SK-N-SH treated with all-trans-retinoic acid at 6 μM for 48 hours (cell line): Measurements from ENCODE around the gene ITIH6.
"Not testable (repeated sequence)": the region's sequence is repeated elsewhere in the genome, so short reads cannot be mapped to it uniquely, and the experiment has no call there.

Experiments
- ATAC-seq: fragments of 200-7000 bp; cut with Tn5 transposase; 3 replicates; pipeline ENCODE4 v1.9.1; 2020; ENCODE audit warnings: mild to moderate bottlenecking, moderate library complexity
- ARNTL ChIP-seq: fragments of 450-650 bp; formaldehyde crosslinking; IDR thresholded peaks from 2 replicates; pipeline ENCODE4 v1.5.0; 2020; ENCODE audit warnings: low read depth, mild to moderate bottlenecking, moderate library complexity, borderline replicate concordance
- CSDC2 ChIP-seq: fragments of 250-450 bp; sonication (Bioruptor Pico); IDR thresholded peaks from 2 replicates; pipeline ENCODE4 v1.5.0; 2020; ENCODE audit warnings: mild to moderate bottlenecking, moderate library complexity
- CSRNP3 ChIP-seq: fragments of 250-450 bp; sonication (Bioruptor Pico); IDR thresholded peaks from 2 replicates; pipeline ENCODE4 v1.5.1; 2021; ENCODE audit warnings: mild to moderate bottlenecking, moderate library complexity
- ESRRG ChIP-seq: fragments of 250-450 bp; sonication (Bioruptor Pico); IDR thresholded peaks from 2 replicates; pipeline ENCODE4 v1.6.1; 2021; ENCODE audit warnings: mild to moderate bottlenecking
- ISL1 ChIP-seq: fragments of 250-450 bp; sonication (Bioruptor Pico); IDR thresholded peaks from 2 replicates; pipeline ENCODE4 v2.1.2; 2022; ENCODE audit warnings: mild to moderate bottlenecking, moderate library complexity
- OSR1 ChIP-seq: fragments of 250-450 bp; sonication (Bioruptor Pico); IDR thresholded peaks from 2 replicates; pipeline ENCODE4 v1.8.0; 2022; ENCODE audit warnings: moderate library complexity, mild to moderate bottlenecking, inconsistent platforms
- POU6F1 ChIP-seq: fragments of 250-450 bp; sonication (Bioruptor Pico); IDR thresholded peaks from 2 replicates; pipeline ENCODE4 v1.8.0; 2021; ENCODE audit warnings: low read depth, mild to moderate bottlenecking, moderate library complexity, borderline replicate concordance
- SNAI2 ChIP-seq: fragments of 250-450 bp; sonication (Bioruptor Pico); IDR thresholded peaks from 2 replicates; pipeline ENCODE4 v1.5.0; 2020; ENCODE audit warnings: mild to moderate bottlenecking, moderate library complexity
- ZC3H10 ChIP-seq: fragments of 250-450 bp; sonication (Bioruptor Pico); IDR thresholded peaks from 2 replicates; pipeline ENCODE4 v1.5.1; 2021; ENCODE audit warnings: mild to moderate bottlenecking, moderate library complexity
- ZFP3 ChIP-seq: fragments of 250-450 bp; sonication (Bioruptor Pico); IDR thresholded peaks from 2 replicates; pipeline ENCODE4 v1.5.0; 2020; ENCODE audit warnings: mild to moderate bottlenecking, moderate library complexity
- ZFP30 ChIP-seq: fragments of 450-650 bp; formaldehyde crosslinking; IDR thresholded peaks from 2 replicates; pipeline ENCODE4 v1.5.0; 2022; ENCODE audit warnings: mild to moderate bottlenecking, moderate library complexity
- ZNF565 ChIP-seq: fragments of 450-650 bp; formaldehyde crosslinking; conservative IDR thresholded peaks from 2 replicates; pipeline ENCODE4 v1.5.0; 2020; ENCODE audit warnings: low read depth, mild to moderate bottlenecking, moderate library complexity
- ZNF70 ChIP-seq: fragments of 450-650 bp; formaldehyde crosslinking; IDR thresholded peaks from 2 replicates; pipeline ENCODE4 v1.5.0; 2020; ENCODE audit warnings: mild to moderate bottlenecking, moderate library complexity
- TF ChIP-seq, protein P1 (sequence below): fragments of 250-450 bp; sonication (Bioruptor Pico); IDR thresholded peaks from 2 replicates; pipeline ENCODE4 v1.5.0; 2020; ENCODE audit warnings: mild to moderate bottlenecking, moderate library complexity
- TF ChIP-seq, protein P2 (sequence below): fragments of 250-450 bp; sonication (Bioruptor Pico); IDR thresholded peaks from 2 replicates; pipeline ENCODE4 v1.8.0; 2020; ENCODE audit warnings: mild to moderate bottlenecking, moderate library complexity, borderline replicate concordance

ITIH6 gene, protein sequence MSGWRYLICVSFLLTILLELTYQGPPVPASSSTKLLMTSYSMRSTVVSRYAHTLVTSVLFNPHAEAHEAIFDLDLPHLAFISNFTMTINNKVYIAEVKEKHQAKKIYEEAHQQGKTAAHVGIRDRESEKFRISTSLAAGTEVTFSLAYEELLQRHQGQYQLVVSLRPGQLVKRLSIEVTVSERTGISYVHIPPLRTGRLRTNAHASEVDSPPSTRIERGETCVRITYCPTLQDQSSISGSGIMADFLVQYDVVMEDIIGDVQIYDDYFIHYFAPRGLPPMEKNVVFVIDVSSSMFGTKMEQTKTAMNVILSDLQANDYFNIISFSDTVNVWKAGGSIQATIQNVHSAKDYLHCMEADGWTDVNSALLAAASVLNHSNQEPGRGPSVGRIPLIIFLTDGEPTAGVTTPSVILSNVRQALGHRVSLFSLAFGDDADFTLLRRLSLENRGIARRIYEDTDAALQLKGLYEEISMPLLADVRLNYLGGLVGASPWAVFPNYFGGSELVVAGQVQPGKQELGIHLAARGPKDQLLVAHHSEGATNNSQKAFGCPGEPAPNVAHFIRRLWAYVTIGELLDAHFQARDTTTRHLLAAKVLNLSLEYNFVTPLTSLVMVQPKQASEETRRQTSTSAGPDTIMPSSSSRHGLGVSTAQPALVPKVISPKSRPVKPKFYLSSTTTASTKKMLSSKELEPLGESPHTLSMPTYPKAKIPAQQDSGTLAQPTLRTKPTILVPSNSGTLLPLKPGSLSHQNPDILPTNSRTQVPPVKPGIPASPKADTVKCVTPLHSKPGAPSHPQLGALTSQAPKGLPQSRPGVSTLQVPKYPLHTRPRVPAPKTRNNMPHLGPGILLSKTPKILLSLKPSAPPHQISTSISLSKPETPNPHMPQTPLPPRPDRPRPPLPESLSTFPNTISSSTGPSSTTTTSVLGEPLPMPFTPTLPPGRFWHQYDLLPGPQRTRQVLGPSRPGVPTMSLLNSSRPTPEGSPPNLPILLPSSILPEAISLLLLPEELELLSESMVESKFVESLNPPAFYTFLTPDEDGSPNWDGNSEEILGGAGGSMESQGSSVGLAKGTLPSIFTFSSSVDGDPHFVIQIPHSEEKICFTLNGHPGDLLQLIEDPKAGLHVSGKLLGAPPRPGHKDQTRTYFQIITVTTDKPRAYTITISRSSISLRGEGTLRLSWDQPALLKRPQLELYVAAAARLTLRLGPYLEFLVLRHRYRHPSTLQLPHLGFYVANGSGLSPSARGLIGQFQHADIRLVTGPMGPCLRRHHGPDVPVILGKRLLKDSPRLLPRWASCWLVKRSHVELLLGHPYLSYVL

DNA sequence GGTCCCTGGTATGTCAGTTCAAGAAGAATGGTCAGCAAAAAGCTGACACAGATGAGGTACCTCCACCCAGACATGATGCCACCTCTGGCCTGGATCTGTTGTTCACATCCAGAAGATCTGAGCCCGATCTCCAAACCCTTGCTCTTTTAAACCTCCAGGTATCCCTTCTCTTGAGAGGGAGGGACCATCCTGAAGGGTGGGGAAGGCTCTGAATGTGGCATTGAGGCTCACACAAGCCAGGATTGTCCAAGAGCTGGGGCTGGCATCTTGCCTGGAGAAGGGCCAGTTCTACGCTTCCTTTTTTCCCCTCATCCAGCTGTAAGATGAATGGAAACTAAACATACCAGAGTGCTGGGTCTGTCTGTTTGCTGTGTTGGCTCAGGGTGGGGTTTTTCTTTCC lies at the start of gene ITIH6:
Gene ITIH6, minus strand, starts transcription at position 119 of the 400 bp plus-strand sequence. Its CDS starts 45 bp downstream, at position 74.
- no peak for TF ChIP-seq ZFP3 (CRISPR knock-in tag)
- no peak for TF ChIP-seq ESRRG (CRISPR knock-in tag)
- no peak for TF ChIP-seq ZC3H10 (CRISPR knock-in tag)
- TF ChIP-seq POU6F1 (CRISPR knock-in tag): no peak
- TF ChIP-seq ISL1 (CRISPR knock-in tag): no peak
- no peak for TF ChIP-seq CSRNP3 (CRISPR knock-in tag)
- TF ChIP-seq CSDC2 (CRISPR knock-in tag): no peak
- TF ChIP-seq ARNTL: no peak
- TF ChIP-seq, all 23 proteins: peak for 0
- no peak for ATAC-seq

DNA sequence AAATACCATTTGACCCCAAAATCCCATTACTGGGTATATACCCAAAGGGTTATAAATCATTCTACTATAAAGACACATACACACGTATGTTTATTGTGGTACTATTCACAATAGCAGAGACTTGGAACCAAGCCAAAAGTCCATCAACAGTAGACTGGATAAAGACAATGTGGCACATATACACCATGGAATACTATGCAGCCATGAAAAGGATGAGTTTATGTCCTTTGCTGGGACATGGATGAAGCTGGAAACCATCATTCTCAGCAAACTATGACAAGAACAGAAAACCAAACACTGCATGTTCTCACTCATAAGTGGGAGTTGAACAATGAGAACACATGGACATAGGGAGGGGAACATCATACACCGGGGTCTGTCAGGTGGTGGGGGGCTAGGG lies 49.6 kb upstream of the ITIH6 start:
- not testable (repeated sequence) for ATAC-seq

DNA sequence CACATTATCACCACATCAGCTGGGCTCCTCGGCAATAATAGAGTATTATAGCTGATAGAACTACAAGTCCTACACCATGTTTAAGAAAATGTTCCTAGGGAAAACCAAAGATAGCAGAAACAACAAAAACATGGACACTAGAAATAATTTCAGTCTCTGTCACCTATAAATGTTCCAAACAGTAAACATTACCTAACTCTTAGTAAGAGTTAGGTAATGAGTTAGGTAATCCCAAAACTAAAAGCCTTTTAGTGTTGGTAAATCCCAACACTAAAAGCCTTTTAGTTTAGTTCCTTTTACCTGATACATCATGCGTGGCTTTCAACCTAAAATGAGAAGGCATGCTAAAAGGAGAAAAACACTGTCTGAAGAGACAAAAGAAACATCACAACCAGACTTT lies 45.0 kb upstream of the ITIH6 start:
- ATAC-seq: no peak
- TF ChIP-seq OSR1 (CRISPR knock-in tag): no peak
- TF ChIP-seq ZNF70 (CRISPR knock-in tag): no peak
- TF ChIP-seq CSRNP3 (CRISPR knock-in tag): no peak
- no peak for TF ChIP-seq SNAI2 (CRISPR knock-in tag)
- no peak for TF ChIP-seq ZNF565 (CRISPR knock-in tag)
- TF ChIP-seq, protein P1, sequence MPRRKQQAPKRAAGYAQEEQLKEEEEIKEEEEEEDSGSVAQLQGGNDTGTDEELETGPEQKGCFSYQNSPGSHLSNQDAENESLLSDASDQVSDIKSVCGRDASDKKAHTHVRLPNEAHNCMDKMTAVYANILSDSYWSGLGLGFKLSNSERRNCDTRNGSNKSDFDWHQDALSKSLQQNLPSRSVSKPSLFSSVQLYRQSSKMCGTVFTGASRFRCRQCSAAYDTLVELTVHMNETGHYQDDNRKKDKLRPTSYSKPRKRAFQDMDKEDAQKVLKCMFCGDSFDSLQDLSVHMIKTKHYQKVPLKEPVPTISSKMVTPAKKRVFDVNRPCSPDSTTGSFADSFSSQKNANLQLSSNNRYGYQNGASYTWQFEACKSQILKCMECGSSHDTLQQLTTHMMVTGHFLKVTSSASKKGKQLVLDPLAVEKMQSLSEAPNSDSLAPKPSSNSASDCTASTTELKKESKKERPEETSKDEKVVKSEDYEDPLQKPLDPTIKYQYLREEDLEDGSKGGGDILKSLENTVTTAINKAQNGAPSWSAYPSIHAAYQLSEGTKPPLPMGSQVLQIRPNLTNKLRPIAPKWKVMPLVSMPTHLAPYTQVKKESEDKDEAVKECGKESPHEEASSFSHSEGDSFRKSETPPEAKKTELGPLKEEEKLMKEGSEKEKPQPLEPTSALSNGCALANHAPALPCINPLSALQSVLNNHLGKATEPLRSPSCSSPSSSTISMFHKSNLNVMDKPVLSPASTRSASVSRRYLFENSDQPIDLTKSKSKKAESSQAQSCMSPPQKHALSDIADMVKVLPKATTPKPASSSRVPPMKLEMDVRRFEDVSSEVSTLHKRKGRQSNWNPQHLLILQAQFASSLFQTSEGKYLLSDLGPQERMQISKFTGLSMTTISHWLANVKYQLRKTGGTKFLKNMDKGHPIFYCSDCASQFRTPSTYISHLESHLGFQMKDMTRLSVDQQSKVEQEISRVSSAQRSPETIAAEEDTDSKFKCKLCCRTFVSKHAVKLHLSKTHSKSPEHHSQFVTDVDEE (CRISPR knock-in tag): no peak
- TF ChIP-seq, protein P2, sequence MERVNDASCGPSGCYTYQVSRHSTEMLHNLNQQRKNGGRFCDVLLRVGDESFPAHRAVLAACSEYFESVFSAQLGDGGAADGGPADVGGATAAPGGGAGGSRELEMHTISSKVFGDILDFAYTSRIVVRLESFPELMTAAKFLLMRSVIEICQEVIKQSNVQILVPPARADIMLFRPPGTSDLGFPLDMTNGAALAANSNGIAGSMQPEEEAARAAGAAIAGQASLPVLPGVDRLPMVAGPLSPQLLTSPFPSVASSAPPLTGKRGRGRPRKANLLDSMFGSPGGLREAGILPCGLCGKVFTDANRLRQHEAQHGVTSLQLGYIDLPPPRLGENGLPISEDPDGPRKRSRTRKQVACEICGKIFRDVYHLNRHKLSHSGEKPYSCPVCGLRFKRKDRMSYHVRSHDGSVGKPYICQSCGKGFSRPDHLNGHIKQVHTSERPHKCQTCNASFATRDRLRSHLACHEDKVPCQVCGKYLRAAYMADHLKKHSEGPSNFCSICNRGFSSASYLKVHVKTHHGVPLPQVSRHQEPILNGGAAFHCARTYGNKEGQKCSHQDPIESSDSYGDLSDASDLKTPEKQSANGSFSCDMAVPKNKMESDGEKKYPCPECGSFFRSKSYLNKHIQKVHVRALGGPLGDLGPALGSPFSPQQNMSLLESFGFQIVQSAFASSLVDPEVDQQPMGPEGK: no peak
- no peak for TF ChIP-seq ZFP30
